HG02610 (cell line): Measurements from ENCODE around the gene ENOPH1.
"Not testable (repeated sequence)": the region's sequence is repeated elsewhere in the genome, so short reads cannot be mapped to it uniquely, and the experiment has no call there.

Experiments used
- ATAC-seq: cut with Tn5 transposase; IDR thresholded peaks from one replicate; pipeline ENCODE4 v1.9.1; 2021; ENCODE audit warnings: mild to moderate bottlenecking, moderate library complexity; ENCODE audit not compliant: unreplicated experiment

The ENOPH1 gene

GRCh38 chr4:82467471-82467870 is 37.1 kb downstream of the ENOPH1 start:
- no peak for ATAC-seq

DNA sequence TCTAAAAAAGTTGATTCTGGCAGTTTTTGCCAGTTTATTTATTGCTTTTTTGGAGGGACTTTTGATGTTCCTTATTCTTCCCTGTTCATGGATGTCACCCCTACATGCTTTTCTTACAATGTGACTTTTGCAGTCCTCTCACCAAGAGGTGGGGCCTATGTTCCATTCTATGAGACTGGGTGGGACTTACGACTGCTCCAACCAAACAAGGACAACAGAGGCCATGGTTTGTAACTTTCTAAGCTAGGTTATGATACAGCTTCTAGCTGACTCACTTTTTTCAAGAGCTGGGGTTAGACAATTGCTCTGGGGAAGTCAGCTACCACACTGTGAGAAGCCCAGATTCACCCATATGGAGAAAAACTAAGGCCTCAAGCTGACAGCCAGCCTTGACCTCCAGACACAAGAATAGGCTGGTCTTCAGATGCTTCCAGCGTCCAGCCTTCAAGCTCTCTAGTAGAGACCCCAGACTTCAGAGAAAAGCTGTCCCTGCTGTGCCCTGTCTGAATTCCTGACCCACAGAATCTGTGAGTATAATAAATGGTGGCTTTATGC is 39.5 kb downstream of the ENOPH1 start:
- no peak for ATAC-seq

- ATAC-seq: not testable (repeated sequence)
These were observed 42.7 kb downstream of the ENOPH1 start for GRCh38 chr4:82473080-82473479.

DNA sequence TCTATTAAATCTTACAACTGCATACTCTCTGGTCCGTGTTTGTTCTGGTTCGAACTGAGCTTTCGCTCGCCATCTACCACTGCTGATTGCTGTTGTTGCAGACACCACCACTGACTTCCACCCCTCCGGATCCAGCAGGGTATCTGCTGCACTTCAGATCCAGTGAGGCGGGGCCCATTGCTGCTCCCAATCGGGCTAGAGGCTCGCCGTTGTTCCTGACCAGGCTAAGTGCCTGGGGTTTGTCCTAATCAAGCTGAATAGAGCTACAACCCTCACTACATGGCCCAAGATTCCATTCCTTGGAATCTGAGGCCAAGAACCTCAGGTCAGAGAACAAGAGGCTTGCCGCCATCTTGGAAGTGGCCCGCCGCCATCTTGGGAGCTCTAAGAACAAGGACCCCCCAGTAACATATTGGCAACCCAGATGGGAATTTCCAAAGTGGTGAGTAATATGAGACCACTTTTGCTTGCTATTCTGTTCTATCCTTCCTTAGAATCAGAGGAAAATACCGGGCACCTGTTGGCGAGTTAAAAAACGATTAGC is 43.3 kb downstream of the ENOPH1 start:
- no peak for ATAC-seq

GRCh38 chr4:82475931-82476330 is 45.5 kb downstream of the ENOPH1 start:
- not testable (repeated sequence) for ATAC-seq

- not testable (repeated sequence) for ATAC-seq
These were observed 47.1 kb downstream of the ENOPH1 start for GRCh38 chr4:82477469-82477868.

DNA sequence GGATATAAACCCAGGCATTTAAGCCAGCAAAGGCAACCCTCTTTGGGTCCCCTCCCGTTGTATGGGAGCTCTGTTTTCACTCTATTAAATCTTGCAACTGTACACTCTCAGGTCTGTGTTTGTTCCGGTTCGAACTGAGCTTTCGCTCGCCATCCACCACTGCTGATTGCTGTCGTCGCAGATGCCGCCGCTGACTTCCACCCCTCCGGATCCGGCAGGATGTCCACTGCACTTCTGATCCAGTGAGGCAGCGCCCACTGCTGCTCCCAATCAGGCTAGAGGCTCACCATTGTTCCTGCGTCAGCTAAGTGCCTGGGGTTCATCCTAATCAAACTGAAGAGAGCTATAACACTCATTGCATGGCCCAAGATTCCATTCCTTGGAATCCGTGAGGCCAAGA is 49.2 kb downstream of the ENOPH1 start:
- ATAC-seq: no peak

- no peak for ATAC-seq
These were observed 50.5 kb downstream of the ENOPH1 start for GRCh38 chr4:82480771-82481505.

DNA sequence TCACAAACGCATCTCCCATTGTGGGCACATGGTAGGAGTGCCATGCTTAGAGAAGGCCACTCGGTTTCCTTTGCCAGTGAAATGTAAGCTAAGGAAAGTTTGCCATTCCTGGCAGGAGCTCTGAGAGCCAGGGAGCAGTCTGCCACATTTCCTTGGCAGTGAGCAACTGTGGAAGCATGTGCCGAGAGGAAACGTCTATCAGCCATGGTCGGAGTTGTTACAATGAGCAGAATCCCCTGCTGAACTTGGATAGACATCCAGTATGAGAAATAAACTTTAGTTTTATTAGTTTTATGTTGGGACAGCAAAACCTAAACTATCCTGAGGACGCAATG is 51.1 kb downstream of the ENOPH1 start:
- ATAC-seq: no peak

GRCh38 chr4:82482387-82482786 is 52.0 kb downstream of the ENOPH1 start:
- ATAC-seq: no peak

DNA sequence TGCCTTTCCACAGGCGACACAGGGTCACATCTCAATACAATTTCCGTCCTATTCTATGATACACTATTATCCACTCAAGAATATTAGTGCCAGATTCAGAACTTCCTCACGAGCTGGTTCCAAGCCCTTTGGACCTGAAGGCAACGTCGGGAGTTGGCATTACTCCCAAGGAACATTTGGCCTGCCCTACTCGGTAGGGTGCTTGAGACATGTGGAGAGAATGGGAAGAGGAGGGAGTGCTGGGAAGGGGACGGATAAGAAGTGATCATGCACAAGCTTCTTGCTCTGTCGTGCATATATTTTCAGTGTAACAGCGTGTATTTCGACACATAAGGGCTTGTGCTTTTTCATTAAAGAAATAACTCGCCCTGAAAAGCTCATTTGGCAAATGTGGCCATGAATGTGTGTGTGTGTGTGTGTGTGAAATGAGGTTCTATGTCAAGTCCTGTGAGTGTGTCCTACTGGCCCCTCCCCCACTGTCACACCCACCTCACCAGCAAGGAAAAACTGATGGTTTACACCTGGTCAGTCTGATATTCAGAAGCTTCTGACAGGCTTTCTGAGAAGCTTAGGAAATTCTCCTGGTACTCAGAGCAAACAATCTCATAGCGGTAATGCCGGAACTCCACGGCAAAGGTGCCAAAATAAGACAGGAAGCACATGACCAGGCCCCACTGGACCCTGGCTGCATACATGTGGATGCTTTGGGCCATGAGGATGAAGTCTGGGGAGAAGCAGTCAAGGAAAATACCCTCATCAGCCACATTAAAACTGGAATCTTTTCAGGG is 54.8 kb downstream of the ENOPH1 start:
- no peak for ATAC-seq

DNA sequence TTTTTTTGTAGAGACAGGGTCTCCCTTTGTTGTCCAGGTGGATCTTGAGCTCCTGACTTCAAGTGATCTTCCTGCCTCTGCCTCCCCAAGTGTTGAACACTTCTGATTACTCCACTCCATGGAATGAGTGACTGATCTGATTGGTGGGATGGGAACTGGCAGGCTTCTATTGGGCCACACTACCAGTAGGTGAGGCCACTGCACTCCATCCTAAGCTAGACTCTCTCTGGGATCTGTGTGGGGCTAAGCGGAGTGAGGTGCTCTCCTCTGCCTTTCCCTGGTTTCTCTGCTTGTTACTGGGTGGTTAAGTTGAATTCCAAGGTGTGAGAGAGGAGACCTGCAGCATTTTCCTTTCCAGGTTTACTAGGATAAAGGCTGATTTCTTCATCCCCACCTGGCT is 58.7 kb downstream of the ENOPH1 start:
- no peak for ATAC-seq

GRCh38 chr4:82489987-82490386 is 59.6 kb downstream of the ENOPH1 start:
- ATAC-seq: no peak

GRCh38 chr4:82491251-82491960 is 61.0 kb downstream of the ENOPH1 start:
- ATAC-seq: no peak

DNA sequence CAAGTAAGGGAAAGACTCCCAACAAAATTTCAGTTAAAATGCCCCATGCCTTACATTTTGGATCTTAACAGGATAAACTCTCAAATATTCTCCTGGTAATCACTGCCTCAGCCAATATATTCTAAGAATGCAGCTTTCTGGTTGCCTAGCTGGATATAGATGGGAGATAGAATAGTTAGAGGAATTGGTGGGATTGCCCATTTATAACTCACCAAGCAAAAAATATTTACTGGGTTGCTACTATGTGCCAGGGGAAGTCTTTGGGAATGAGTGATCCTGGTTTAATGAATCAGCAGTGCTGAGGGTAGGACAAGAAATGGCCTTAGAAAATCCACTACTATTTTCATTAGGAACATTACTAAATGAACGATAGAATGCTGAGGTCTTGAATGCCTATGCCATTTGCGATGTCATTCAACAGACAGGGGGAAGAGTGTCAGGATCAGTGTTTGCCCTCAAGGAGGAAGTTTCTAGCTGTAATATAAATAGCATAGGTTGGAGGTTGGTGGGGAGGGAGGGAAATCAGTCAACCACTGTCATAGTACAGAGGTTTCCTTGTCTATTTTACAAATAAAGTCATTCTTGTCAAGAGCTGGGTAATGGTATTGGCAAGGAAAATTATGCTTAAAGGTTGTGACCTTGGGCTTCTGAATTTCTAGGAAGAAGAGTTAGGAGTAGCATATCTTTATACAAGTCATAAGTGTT is 63.5 kb downstream of the ENOPH1 start:
- no peak for ATAC-seq

DNA sequence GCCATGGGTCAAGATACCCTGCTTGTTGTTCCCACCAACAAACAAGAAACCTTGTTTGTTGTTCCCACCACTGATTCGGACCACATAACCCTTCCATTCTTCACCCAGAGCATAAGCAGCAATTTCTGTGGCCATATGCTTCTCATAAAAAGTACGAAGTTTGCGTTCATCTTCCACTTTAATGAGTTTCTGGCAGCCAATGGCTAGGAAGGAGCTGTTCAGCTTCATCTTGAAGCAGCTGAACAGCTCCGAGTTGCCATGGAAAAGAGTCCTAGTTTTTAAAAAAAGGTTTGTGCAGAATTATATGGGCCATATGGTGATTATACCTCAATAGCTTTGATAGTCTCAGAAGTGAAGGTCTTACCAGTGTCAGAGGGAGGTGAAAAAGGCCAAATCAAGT is 65.3 kb downstream of the ENOPH1 start:
- no peak for ATAC-seq

DNA sequence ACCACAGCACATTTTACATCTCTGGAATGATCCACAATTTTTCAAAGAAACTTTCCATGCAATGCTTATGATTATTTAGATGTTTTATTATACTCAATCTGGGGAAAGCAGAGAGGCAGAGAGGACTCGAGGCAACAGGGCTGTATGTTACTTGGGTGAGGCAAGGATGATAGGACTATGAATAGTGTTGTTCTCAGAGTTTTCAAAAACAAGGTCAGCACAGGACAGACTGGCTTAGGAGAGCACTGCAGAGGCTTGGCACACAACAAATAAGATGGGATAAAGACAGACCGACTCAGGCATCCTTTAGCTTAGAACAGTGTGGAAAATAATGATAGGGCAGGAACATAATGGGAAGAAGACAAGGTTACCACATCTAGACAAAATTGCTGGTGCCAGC is 66.0 kb downstream of the ENOPH1 start:
- ATAC-seq: no peak

GRCh38 chr4:82499738-82500434 is 69.5 kb downstream of the ENOPH1 start:
- ATAC-seq: no peak

GRCh38 chr4:82500435-82501153 is 70.2 kb downstream of the ENOPH1 start:
- ATAC-seq: no peak

DNA sequence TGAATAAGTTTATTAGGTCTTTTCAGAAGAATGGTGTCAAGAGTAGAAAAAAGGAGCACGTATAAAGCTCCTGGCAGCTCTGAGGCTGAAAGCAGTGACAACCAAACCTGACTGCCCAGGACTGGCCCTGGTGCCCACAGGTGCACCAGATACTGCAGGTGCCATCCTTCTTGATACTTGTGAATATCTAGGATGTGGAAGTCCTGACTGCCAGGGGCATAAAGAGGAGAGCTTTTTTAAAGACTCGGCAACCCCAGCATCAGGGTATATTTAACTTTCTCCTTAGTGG is 70.7 kb downstream of the ENOPH1 start:
- no peak for ATAC-seq
